ENCODE data around the gene BCL7A.

GRCh38 chr12:122036153-122036552 is 14.5 kb downstream of the BCL7A start:
- TF ChIP-seq CTCF (IDR thresholded peaks at IDR 0.05; ENCODE audit: low read length): no peak
- TF ChIP-seq EZH2 (IDR thresholded peaks at IDR 0.05; ENCODE audit: borderline replicate concordance, low read length): no peak

All from OCI-LY1 (cell line).